ENCODE data around the gene ZNF423. TPM values are rescaled to one million over a fixed set of nuclear protein-coding genes. Genes with fewer than 3 reads are reported as not detected.

ZNF423 gene
- total RNA-seq, 2 experiments from 2014 or later = not detected

- no peak overlapping the region for H3K27ac Mint-ChIP-seq
- DNase-seq (no peak), ATAC-seq (no peak)
- H3K4me1 Mint-ChIP-seq = peaks cover 3% of the 10 kb centered on the region
- H3K9me3 Mint-ChIP-seq (ENCODE audit: low read depth) = no peaks in the 10 kb centered on the region
- H3K27me3 Mint-ChIP-seq = peaks cover 2% of the 10 kb centered on the region
- CTCF ChIA-PET = interaction anchor here (1.2 kb wide), 1 partner anchor 16 kb away, joined by 3 read pairs; no protein-coding TSS in a partner anchor
- POLR2A ChIA-PET = no interaction called here
- no peaks in the 10 kb centered on the region for H3K36me3 Mint-ChIP-seq (ENCODE audit: low read depth)
- intact Hi-C loops (cut with DNase I, micrococcal nuclease) = no loop called here
- no peak overlapping the region for H3K4me3 Mint-ChIP-seq
Observed at GRCh38 chr16:49486400-49486799, 369.5 kb downstream of the ZNF423 start.

DNA sequence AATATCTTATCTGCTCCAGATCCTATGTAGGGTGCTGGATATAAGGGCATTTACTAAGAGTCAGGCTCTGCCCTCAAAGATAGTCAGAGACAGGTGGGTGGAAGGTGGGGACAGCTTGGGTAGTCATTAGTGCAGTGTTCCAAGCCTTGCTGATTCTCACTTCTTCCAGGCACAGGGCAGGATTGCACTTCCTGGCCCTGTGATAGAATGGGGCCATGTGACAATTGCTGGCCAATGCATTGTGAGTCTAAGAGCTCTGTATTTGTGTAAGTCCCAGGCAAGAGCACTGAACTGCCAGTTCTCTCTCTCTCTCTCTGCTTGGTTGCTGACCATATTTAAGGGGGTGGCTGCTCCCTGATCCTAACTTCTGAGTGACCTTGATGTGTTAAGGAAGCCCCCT, 370.2 kb downstream of the ZNF423 start:
- Mint-ChIP-seq H3K4me1 (peaks cover 3% of the 10 kb centered on the region), H3K36me3 (ENCODE audit: low read depth) (no peaks in the 10 kb centered on the region), H3K4me3 (no peak overlapping the region), H3K27ac (no peak overlapping the region), H3K27me3 (no peaks in the 10 kb centered on the region), H3K9me3 (ENCODE audit: low read depth) (no peaks in the 10 kb centered on the region)
- ChIA-PET POLR2A (no interaction called here), CTCF (no interaction called here)
- intact Hi-C loops (cut with DNase I, micrococcal nuclease) = no loop called here
- DNase-seq (no peak), ATAC-seq (no peak)

- Mint-ChIP-seq H3K27ac (no peak overlapping the region), H3K4me3 (no peak overlapping the region)
- CTCF ChIA-PET = interaction anchor here (0.6 kb wide), 1 partner anchor 21 kb away, joined by 3 read pairs; no protein-coding TSS in a partner anchor
Observed at GRCh38 chr16:49484936-49485335, 371.0 kb downstream of the ZNF423 start.

GRCh38 chr16:49484451-49484849, 371.5 kb downstream of the ZNF423 start:
- Mint-ChIP-seq H3K36me3 (ENCODE audit: low read depth) (no peaks in the 10 kb centered on the region), H3K27me3 (no peaks in the 10 kb centered on the region), H3K4me3 (no peak overlapping the region), H3K9me3 (ENCODE audit: low read depth) (no peaks in the 10 kb centered on the region), H3K27ac (no peak overlapping the region), H3K4me1 (peaks cover 3% of the 10 kb centered on the region)
- ATAC-seq (peak; percentile 88), DNase-seq (peak; percentile 44)
- CTCF ChIA-PET = interaction anchor here (0.6 kb wide), 1 partner anchor 21 kb away, joined by 3 read pairs; no protein-coding TSS in a partner anchor
- POLR2A ChIA-PET = no interaction called here
- intact Hi-C loops (cut with DNase I, micrococcal nuclease) = no loop called here

More at GRCh38 chr16:49484936-49485335, 371.0 kb downstream of the ZNF423 start:
- peaks cover 3% of the 10 kb centered on the region for H3K4me1 Mint-ChIP-seq
- no peaks in the 10 kb centered on the region for H3K9me3 Mint-ChIP-seq (ENCODE audit: low read depth)
- POLR2A ChIA-PET = no interaction called here
- ATAC-seq = no peak
- H3K27me3 Mint-ChIP-seq = no peaks in the 10 kb centered on the region
- H3K36me3 Mint-ChIP-seq (ENCODE audit: low read depth) = no peaks in the 10 kb centered on the region
- no peak for DNase-seq
- intact Hi-C loops (cut with DNase I, micrococcal nuclease) = no loop called here

- POLR2A ChIA-PET = no interaction called here
- Mint-ChIP-seq H3K4me3 (no peak overlapping the region), H3K27me3 (no peaks in the 10 kb centered on the region), H3K4me1 (peaks cover 3% of the 10 kb centered on the region), H3K36me3 (ENCODE audit: low read depth) (no peaks in the 10 kb centered on the region), H3K9me3 (ENCODE audit: low read depth) (no peaks in the 10 kb centered on the region), H3K27ac (no peak overlapping the region)
- ATAC-seq (no peak), DNase-seq (no peak)
- intact Hi-C loops (cut with DNase I, micrococcal nuclease) = no loop called here
- CTCF ChIA-PET = no interaction called here
Observed at GRCh38 chr16:49483651-49484450, 372.1 kb downstream of the ZNF423 start.

GRCh38 chr16:49483251-49483650, 372.7 kb downstream of the ZNF423 start:
- Mint-ChIP-seq H3K27ac (no peak overlapping the region), H3K27me3 (no peaks in the 10 kb centered on the region), H3K9me3 (ENCODE audit: low read depth) (no peaks in the 10 kb centered on the region), H3K36me3 (ENCODE audit: low read depth) (no peaks in the 10 kb centered on the region), H3K4me1 (peaks cover 3% of the 10 kb centered on the region), H3K4me3 (no peak overlapping the region)
- ChIA-PET CTCF (interaction anchor here (0.6 kb wide), 1 partner anchor 453 kb away, joined by 3 read pairs; no protein-coding TSS in a partner anchor), POLR2A (no interaction called here)
- DNase-seq (no peak), ATAC-seq (no peak)
- intact Hi-C loops (cut with DNase I, micrococcal nuclease) = no loop called here

DNA sequence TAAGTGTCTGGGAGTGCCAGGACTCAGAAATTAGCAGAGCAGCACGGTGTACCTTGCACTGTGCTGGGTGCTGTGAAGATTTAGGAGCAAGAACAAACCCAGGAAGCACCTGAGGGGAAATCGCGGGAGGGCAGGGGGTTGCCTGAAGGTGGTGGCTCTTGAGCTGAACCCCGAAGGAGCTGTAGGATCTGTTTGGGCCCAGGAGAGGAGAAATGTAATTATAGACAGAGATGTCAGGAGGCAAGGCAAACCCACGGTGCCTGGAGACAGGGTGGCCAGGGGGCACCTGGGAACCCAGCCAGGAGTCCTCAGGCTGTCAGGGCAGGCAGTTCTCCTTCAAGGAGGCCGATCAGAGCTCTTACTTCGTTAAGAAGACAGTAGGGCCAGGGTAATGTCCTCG, 373.2 kb downstream of the ZNF423 start:
- Mint-ChIP-seq H3K27me3 (no peaks in the 10 kb centered on the region), H3K9me3 (ENCODE audit: low read depth) (no peaks in the 10 kb centered on the region), H3K4me3 (no peak overlapping the region), H3K4me1 (peaks cover 3% of the 10 kb centered on the region), H3K36me3 (ENCODE audit: low read depth) (no peaks in the 10 kb centered on the region), H3K27ac (no peak overlapping the region)
- no peak for DNase-seq
- POLR2A ChIA-PET = no interaction called here
- intact Hi-C loops (cut with DNase I, micrococcal nuclease) = no loop called here
- CTCF ChIA-PET = interaction anchor here (0.6 kb wide), 1 partner anchor 453 kb away, joined by 3 read pairs; no protein-coding TSS in a partner anchor
- ATAC-seq = no peak

- H3K27ac Mint-ChIP-seq = no peak overlapping the region
- ATAC-seq (no peak), DNase-seq (no peak)
- no peaks in the 10 kb centered on the region for H3K27me3 Mint-ChIP-seq
- peaks cover 3% of the 10 kb centered on the region for H3K4me1 Mint-ChIP-seq
- CTCF ChIA-PET = no interaction called here
- POLR2A ChIA-PET = no interaction called here
- no peak overlapping the region for H3K4me3 Mint-ChIP-seq
- intact Hi-C loops (cut with DNase I, micrococcal nuclease) = no loop called here
- H3K36me3 Mint-ChIP-seq (ENCODE audit: low read depth) = no peaks in the 10 kb centered on the region
- H3K9me3 Mint-ChIP-seq (ENCODE audit: low read depth) = no peaks in the 10 kb centered on the region
Observed at GRCh38 chr16:49478616-49479015, 377.3 kb downstream of the ZNF423 start.

GRCh38 chr16:49478107-49478506, 377.8 kb downstream of the ZNF423 start:
- ATAC-seq = no peak
- intact Hi-C loops (cut with DNase I, micrococcal nuclease) = no loop called here
- CTCF ChIA-PET = no interaction called here
- POLR2A ChIA-PET = no interaction called here
- H3K4me1 Mint-ChIP-seq = peaks cover 2% of the 10 kb centered on the region
- no peaks in the 10 kb centered on the region for H3K9me3 Mint-ChIP-seq (ENCODE audit: low read depth)
- H3K27ac Mint-ChIP-seq = no peak overlapping the region
- no peaks in the 10 kb centered on the region for H3K36me3 Mint-ChIP-seq (ENCODE audit: low read depth)
- H3K27me3 Mint-ChIP-seq = no peaks in the 10 kb centered on the region
- H3K4me3 Mint-ChIP-seq = no peak overlapping the region
- DNase-seq = no peak

- no peaks in the 10 kb centered on the region for H3K36me3 Mint-ChIP-seq (ENCODE audit: low read depth)
- H3K9me3 Mint-ChIP-seq (ENCODE audit: low read depth) = no peaks in the 10 kb centered on the region
- H3K27ac Mint-ChIP-seq = no peak overlapping the region
- H3K4me3 Mint-ChIP-seq = no peak overlapping the region
- intact Hi-C loops (cut with DNase I, micrococcal nuclease) = no loop called here
- no peaks in the 10 kb centered on the region for H3K4me1 Mint-ChIP-seq
- POLR2A ChIA-PET = no interaction called here
- no peak for DNase-seq
- H3K27me3 Mint-ChIP-seq = no peaks in the 10 kb centered on the region
- CTCF ChIA-PET = no interaction called here
- ATAC-seq = no peak
Observed at GRCh38 chr16:49477250-49477895, 378.5 kb downstream of the ZNF423 start.

- Mint-ChIP-seq H3K36me3 (ENCODE audit: low read depth) (no peaks in the 10 kb centered on the region), H3K27me3 (no peaks in the 10 kb centered on the region), H3K4me1 (no peaks in the 10 kb centered on the region), H3K4me3 (no peak overlapping the region), H3K27ac (no peak overlapping the region), H3K9me3 (ENCODE audit: low read depth) (no peaks in the 10 kb centered on the region)
- intact Hi-C loops (cut with DNase I, micrococcal nuclease) = no loop called here
- ChIA-PET POLR2A (no interaction called here), CTCF (no interaction called here)
- ATAC-seq = no peak
- no peak for DNase-seq
Observed at GRCh38 chr16:49474741-49475140, 381.2 kb downstream of the ZNF423 start.

GRCh38 chr16:49473773-49474172, 382.1 kb downstream of the ZNF423 start:
- ATAC-seq (no peak), DNase-seq (no peak)
- ChIA-PET CTCF (interaction anchor here (1.3 kb wide), 1 partner anchor 66 kb away, joined by 3 read pairs; no protein-coding TSS in a partner anchor), POLR2A (no interaction called here)
- H3K4me1 Mint-ChIP-seq = no peaks in the 10 kb centered on the region
- H3K36me3 Mint-ChIP-seq (ENCODE audit: low read depth) = no peaks in the 10 kb centered on the region
- intact Hi-C loops (cut with DNase I, micrococcal nuclease) = no loop called here
- no peak overlapping the region for H3K27ac Mint-ChIP-seq
- H3K9me3 Mint-ChIP-seq (ENCODE audit: low read depth) = no peaks in the 10 kb centered on the region
- no peak overlapping the region for H3K4me3 Mint-ChIP-seq
- no peaks in the 10 kb centered on the region for H3K27me3 Mint-ChIP-seq

Data from activated CD4-positive, alpha-beta T cell treated with anti-CD3 and anti-CD28 coated beads for 36 hours (primary cell).